HCT116 (cell line): Measurements from ENCODE around the gene HSD17B12. TPM values are rescaled to one million over a fixed set of nuclear protein-coding genes. Genes with fewer than 3 reads are reported as not detected.

ENCODE experiments used
- ATAC-seq: fragments of 200-7000 bp; cut with Tn5 transposase; 2 replicates; pipeline ENCODE4 v1.9.1; 2020; ENCODE audit warnings: mild to moderate bottlenecking, moderate library complexity
- BruUV-seq: library from RNA; stranded (reverse); fragments of 400-500 nt; replicated peaks from 2 replicates; lab custom pipeline; 2021; lab: Mats Ljungman, UMichigan
- CTCF ChIA-PET: fragments of 300-600 bp; sonication (Branson Sonifier 250); formaldehyde crosslinking; loops from one replicate; lab custom pipeline; 2021; ENCODE audit warnings: antibody characterized with exemption; lab: Charles Lee
- POLR2A ChIA-PET: fragments of 300-600, 350-600 bp; sonication (Branson Sonifier 250); formaldehyde crosslinking; loops from one replicate; lab custom pipeline; 2021; ENCODE audit warnings: antibody characterized with exemption; lab: Charles Lee
- RAD21 ChIA-PET, 2 experiments: fragments of 300-600 bp; sonication (Branson Sonifier 250); formaldehyde crosslinking; loops; one replicate each; lab custom pipeline; 2023; ENCODE audit warnings: low total read pairs in 2 of 2; ENCODE audit not compliant: uncharacterized antibody in 2 of 2, unreplicated experiment in 2 of 2, low non-redundant PET in 1 of 2; lab: Charles Lee
- DNase-seq: peaks from one replicate; pipeline ENCODE4 v3.0.0-alpha.2; 2010; ENCODE audit warnings: low read depth, low spot score
- H2AFZ ChIP-seq: fragments of 200-600 bp; shearing (Covaris generic), sonication (generic); 2 replicates; pipeline ENCODE4 v1.6.1; 2017; ENCODE audit warnings: low read depth, mixed run types, mixed read lengths, antibody characterized with exemption, low read length; ENCODE audit not compliant: poor library complexity, severe bottlenecking
- H3K27ac ChIP-seq: 2 replicates; pipeline ENCODE4 v1.5.1; 2012; ENCODE audit warnings: low read depth, low read length
- H3K27me3 ChIP-seq: fragments of 200-600 bp; sonication (generic); 2 replicates; pipeline ENCODE4 v1.6.1; 2016; ENCODE audit warnings: mixed run types, low read length, mixed read lengths; ENCODE audit not compliant: insufficient read depth
- H3K36me3 ChIP-seq, 2 experiments: fragments of 200-500 bp in 1 of 2; fragments of 200-600 bp in 1 of 2; sonication (Bioruptor generic) in 1 of 2; sonication (generic) in 1 of 2; 2 replicates each; pipeline versions ENCODE4 v1.5.1 to v1.6.1; 2014 to 2016; ENCODE audit warnings: low read length in 2 of 2, inconsistent platforms in 1 of 2, mixed read lengths in 1 of 2, mixed run types in 1 of 2; ENCODE audit not compliant: insufficient read depth in 2 of 2, control insufficient read depth in 1 of 2
- H3K4me1 ChIP-seq, 2 experiments: fragments of 200-600 bp in 1 of 2; sonication (generic) in 1 of 2; 2 replicates each; pipeline versions ENCODE4 v1.5.1 to v1.6.1; 2012 to 2017; ENCODE audit warnings: low read length in 2 of 2, inconsistent platforms in 1 of 2, mild to moderate bottlenecking in 1 of 2, mixed read lengths in 1 of 2, mixed run types in 1 of 2, moderate library complexity in 1 of 2; ENCODE audit not compliant: insufficient read depth in 2 of 2, control insufficient read depth in 1 of 2
- H3K4me2 ChIP-seq: fragments of 200-600 bp; sonication (generic); 2 replicates; pipeline ENCODE4 v1.6.1; 2017; ENCODE audit warnings: mixed run types, low read length, mixed read lengths
- H3K4me3 ChIP-seq, 2 experiments: fragments of 200-600 bp in 1 of 2; sonication (generic) in 1 of 2; replicated peaks in 1 of 2; 2 replicates each; pipeline ENCODE4 v1.5.1; 2011 to 2016; ENCODE audit warnings: low read length in 2 of 2, control low read depth in 1 of 2, low read depth in 1 of 2, mild to moderate bottlenecking in 1 of 2, mixed read lengths in 1 of 2, mixed run types in 1 of 2
- H3K79me2 ChIP-seq: fragments of 200-600 bp; sonication (generic); 2 replicates; pipeline ENCODE4 v1.6.1; 2017; ENCODE audit warnings: mild to moderate bottlenecking, mixed run types, low read length, moderate library complexity, mixed read lengths; ENCODE audit not compliant: insufficient read depth
- H3K9ac ChIP-seq: fragments of 200-600 bp; sonication (generic); 2 replicates; pipeline ENCODE4 v1.6.1; 2016; ENCODE audit warnings: low read length, mixed read lengths
- H3K9me2 ChIP-seq: fragments of 200-600 bp; sonication (generic), shearing (Covaris generic); 2 replicates; pipeline ENCODE4 v1.6.1; 2017; ENCODE audit warnings: mixed run types, mild to moderate bottlenecking, moderate library complexity; ENCODE audit not compliant: insufficient read depth
- H3K9me3 ChIP-seq, 2 experiments: fragments of 200-500 bp in 1 of 2; fragments of 200-600 bp in 1 of 2; sonication (Bioruptor generic) in 1 of 2; sonication (generic) in 1 of 2; 2 replicates each; pipeline ENCODE4 v1.6.1; 2014 to 2017; ENCODE audit warnings: low read length in 2 of 2, mixed read lengths in 2 of 2, inconsistent platforms in 1 of 2, low read depth in 1 of 2, mild to moderate bottlenecking in 1 of 2, mixed run types in 1 of 2, moderate library complexity in 1 of 2; ENCODE audit not compliant: control insufficient read depth in 1 of 2, insufficient read depth in 1 of 2
- H4K20me1 ChIP-seq: fragments of 200-600 bp; sonication (generic), shearing (Covaris generic); 2 replicates; pipeline ENCODE4 v1.6.1; 2017; ENCODE audit warnings: mixed run types, mild to moderate bottlenecking, moderate library complexity; ENCODE audit not compliant: insufficient read depth
- CBX3 ChIP-seq: IDR thresholded peaks from 2 replicates; pipeline ENCODE4 v1.6.1; 2012; ENCODE audit warnings: low read depth
- EGR1 ChIP-seq: IDR thresholded peaks from 2 replicates; pipeline ENCODE4 v1.6.1; 2012; ENCODE audit warnings: low read depth
- ELF1 ChIP-seq: IDR thresholded peaks from 2 replicates; pipeline ENCODE4 v1.6.1; 2012; ENCODE audit warnings: low read depth, borderline replicate concordance
- EZH2 ChIP-seq: fragments of 200-600 bp; sonication (generic); IDR thresholded peaks from 2 replicates; pipeline ENCODE4 v1.6.1; 2017; ENCODE audit warnings: antibody characterized with exemption, mixed run types
- EZH2phosphoT487 ChIP-seq: fragments of 200-600 bp; IDR thresholded peaks from 2 replicates; pipeline ENCODE4 v1.6.1; 2018; ENCODE audit warnings: antibody characterized with exemption, borderline replicate concordance
- FOSL1 ChIP-seq: IDR thresholded peaks from 2 replicates; pipeline ENCODE4 v1.6.1; 2012; ENCODE audit warnings: low read depth
- JUND ChIP-seq: IDR thresholded peaks from 2 replicates; pipeline ENCODE4 v1.6.1; 2012
- POLR2A ChIP-seq: IDR thresholded peaks from 2 replicates; pipeline ENCODE4 v1.7.0; 2011; ENCODE audit warnings: borderline replicate concordance; ENCODE audit not compliant: insufficient read depth, insufficient read length; ENCODE audit errors: extremely low read depth
- POLR2AphosphoS5 ChIP-seq: IDR thresholded peaks from 2 replicates; pipeline ENCODE4 v1.6.1; 2011; ENCODE audit warnings: mild to moderate bottlenecking, low read depth, low read length, moderate library complexity
- RAD21 ChIP-seq: IDR thresholded peaks from 2 replicates; pipeline ENCODE4 v1.6.1; 2012; ENCODE audit warnings: low read depth, mild to moderate bottlenecking
- SIN3A ChIP-seq: IDR thresholded peaks from 2 replicates; pipeline ENCODE4 v1.6.1; 2012; ENCODE audit warnings: low read depth
- YY1 ChIP-seq: IDR thresholded peaks from 2 replicates; pipeline ENCODE4 v1.6.1; 2011; ENCODE audit warnings: low read length, low read depth, moderate library complexity, mild to moderate bottlenecking; ENCODE audit not compliant: insufficient replicate concordance; ENCODE audit errors: extremely low read depth
- ZNF274 ChIP-seq: fragments of 200-500 bp; sonication (Bioruptor generic); IDR thresholded peaks from 2 replicates; pipeline ENCODE4 v1.6.1; 2014; ENCODE audit warnings: mild to moderate bottlenecking, low read depth, low read length, inconsistent platforms
- intact Hi-C: fragments of 100-400 bp; cut with micrococcal nuclease; formaldehyde crosslinking; loops from 2 replicates; pipeline ENCODE4 v1.10.0; 2022
- total RNA-seq: library from RNA; stranded (reverse); gene quantifications from one replicate; pipeline ENCODE4 v1.2.1, GENCODE V29; 2021; ENCODE audit not compliant: unreplicated experiment
- TF ChIP-seq, protein P1 (sequence below): IDR thresholded peaks from 2 replicates; pipeline ENCODE4 v1.6.1; 2011; ENCODE audit warnings: mild to moderate bottlenecking, low read length, moderate library complexity; ENCODE audit not compliant: insufficient replicate concordance; ENCODE audit errors: extremely low read depth
- TF ChIP-seq, protein P2 (sequence below): IDR thresholded peaks from 2 replicates; pipeline ENCODE4 v1.6.1; 2012; ENCODE audit warnings: low read depth
- TF ChIP-seq, protein P3 (sequence below): IDR thresholded peaks from 2 replicates; pipeline ENCODE4 v1.6.1; 2012

Gene HSD17B12
- total RNA-seq, 1 experiment from 2014 or later = 83.7 TPM

DNA sequence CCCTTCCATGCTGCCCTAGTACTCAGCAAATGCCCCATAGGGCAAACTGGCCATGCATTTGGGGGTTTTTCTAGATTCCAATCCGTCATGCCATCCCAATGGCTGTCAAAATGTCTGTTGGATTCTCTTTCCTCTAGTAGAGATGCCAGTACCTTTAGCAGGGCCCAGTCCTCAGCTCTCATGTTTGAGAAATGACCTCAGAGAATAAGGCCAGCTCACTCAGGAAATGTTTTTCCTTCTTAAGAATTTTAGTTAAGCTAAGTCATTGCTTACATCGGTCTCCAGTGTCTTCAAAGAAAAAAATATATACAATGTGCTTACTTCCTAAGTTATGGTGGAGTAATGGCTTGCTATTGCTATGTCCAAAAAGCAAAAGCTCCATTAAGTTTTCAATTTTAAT is 186.0 kb downstream of the HSD17B12 start:
- DNase-seq (no peak), ATAC-seq (no peak)
- Histone ChIP-seq H3K36me3 (no peaks in the 10 kb centered on the region), H3K9me3 (no peaks in the 10 kb centered on the region), H4K20me1 (no peaks in the 10 kb centered on the region), H3K9me2 (no peaks in the 10 kb centered on the region), H3K79me2 (no peaks in the 10 kb centered on the region), H3K4me2 (no peak overlapping the region), H3K9ac (no peak overlapping the region), H2AFZ (no peak overlapping the region), H3K4me1 (no peaks in the 10 kb centered on the region), H3K27me3 (peaks cover 13% of the 10 kb centered on the region; the same call in 1 of the 2 replicates), H3K4me3 (no peak overlapping the region), H3K27ac (no peak overlapping the region)
- BruUV-seq = no TSS peak
- ChIA-PET CTCF (no interaction called here), POLR2A (no interaction called here), RAD21 (no interaction called here)
- intact Hi-C loops = no loop called here
- TF ChIP-seq SIN3A = no peak
- TF ChIP-seq YY1 = no peak
- no peak for TF ChIP-seq EZH2phosphoT487
- no peak for TF ChIP-seq FOSL1
- TF ChIP-seq, protein P1, sequence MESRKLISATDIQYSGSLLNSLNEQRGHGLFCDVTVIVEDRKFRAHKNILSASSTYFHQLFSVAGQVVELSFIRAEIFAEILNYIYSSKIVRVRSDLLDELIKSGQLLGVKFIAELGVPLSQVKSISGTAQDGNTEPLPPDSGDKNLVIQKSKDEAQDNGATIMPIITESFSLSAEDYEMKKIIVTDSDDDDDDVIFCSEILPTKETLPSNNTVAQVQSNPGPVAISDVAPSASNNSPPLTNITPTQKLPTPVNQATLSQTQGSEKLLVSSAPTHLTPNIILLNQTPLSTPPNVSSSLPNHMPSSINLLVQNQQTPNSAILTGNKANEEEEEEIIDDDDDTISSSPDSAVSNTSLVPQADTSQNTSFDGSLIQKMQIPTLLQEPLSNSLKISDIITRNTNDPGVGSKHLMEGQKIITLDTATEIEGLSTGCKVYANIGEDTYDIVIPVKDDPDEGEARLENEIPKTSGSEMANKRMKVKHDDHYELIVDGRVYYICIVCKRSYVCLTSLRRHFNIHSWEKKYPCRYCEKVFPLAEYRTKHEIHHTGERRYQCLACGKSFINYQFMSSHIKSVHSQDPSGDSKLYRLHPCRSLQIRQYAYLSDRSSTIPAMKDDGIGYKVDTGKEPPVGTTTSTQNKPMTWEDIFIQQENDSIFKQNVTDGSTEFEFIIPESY = no peak
- TF ChIP-seq RAD21 = no peak
- TF ChIP-seq ZNF274 = no peak
- TF ChIP-seq EZH2 = no peak
- TF ChIP-seq POLR2AphosphoS5 = no peak
- TF ChIP-seq EGR1 = no peak
- TF ChIP-seq, protein P2, sequence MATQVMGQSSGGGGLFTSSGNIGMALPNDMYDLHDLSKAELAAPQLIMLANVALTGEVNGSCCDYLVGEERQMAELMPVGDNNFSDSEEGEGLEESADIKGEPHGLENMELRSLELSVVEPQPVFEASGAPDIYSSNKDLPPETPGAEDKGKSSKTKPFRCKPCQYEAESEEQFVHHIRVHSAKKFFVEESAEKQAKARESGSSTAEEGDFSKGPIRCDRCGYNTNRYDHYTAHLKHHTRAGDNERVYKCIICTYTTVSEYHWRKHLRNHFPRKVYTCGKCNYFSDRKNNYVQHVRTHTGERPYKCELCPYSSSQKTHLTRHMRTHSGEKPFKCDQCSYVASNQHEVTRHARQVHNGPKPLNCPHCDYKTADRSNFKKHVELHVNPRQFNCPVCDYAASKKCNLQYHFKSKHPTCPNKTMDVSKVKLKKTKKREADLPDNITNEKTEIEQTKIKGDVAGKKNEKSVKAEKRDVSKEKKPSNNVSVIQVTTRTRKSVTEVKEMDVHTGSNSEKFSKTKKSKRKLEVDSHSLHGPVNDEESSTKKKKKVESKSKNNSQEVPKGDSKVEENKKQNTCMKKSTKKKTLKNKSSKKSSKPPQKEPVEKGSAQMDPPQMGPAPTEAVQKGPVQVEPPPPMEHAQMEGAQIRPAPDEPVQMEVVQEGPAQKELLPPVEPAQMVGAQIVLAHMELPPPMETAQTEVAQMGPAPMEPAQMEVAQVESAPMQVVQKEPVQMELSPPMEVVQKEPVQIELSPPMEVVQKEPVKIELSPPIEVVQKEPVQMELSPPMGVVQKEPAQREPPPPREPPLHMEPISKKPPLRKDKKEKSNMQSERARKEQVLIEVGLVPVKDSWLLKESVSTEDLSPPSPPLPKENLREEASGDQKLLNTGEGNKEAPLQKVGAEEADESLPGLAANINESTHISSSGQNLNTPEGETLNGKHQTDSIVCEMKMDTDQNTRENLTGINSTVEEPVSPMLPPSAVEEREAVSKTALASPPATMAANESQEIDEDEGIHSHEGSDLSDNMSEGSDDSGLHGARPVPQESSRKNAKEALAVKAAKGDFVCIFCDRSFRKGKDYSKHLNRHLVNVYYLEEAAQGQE = no peak
- TF ChIP-seq ELF1 = no peak
- no peak for TF ChIP-seq JUND
- TF ChIP-seq, protein P3, sequence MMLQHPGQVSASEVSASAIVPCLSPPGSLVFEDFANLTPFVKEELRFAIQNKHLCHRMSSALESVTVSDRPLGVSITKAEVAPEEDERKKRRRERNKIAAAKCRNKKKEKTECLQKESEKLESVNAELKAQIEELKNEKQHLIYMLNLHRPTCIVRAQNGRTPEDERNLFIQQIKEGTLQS = no peak
- no peak for TF ChIP-seq POLR2A
- TF ChIP-seq CBX3 = no peak
